Measurements from ENCODE around the gene LAMC2.

LAMC2 gene

GRCh38 chr1:183287191-183287675 is 101.2 kb downstream of the LAMC2 start:
- no peak for DNase-seq (ENCODE audit: low read depth in 2 of 2)

- no peak for DNase-seq (ENCODE audit: low read depth in 2 of 2)
Observed at GRCh38 chr1:183288583-183288982, 102.5 kb downstream of the LAMC2 start.

- no peak for DNase-seq (ENCODE audit: low read depth in 2 of 2)
Observed at GRCh38 chr1:183289051-183289496, 103.0 kb downstream of the LAMC2 start.

GRCh38 chr1:183290628-183291027 is 104.6 kb downstream of the LAMC2 start:
- DNase-seq (ENCODE audit: low read depth in 2 of 2) = no peak

GRCh38 chr1:183291216-183291762 is 105.2 kb downstream of the LAMC2 start:
- no peak for DNase-seq (ENCODE audit: low read depth in 2 of 2)

GRCh38 chr1:183291802-183292514 is 105.9 kb downstream of the LAMC2 start:
- no peak for DNase-seq (ENCODE audit: low read depth in 2 of 2)

- DNase-seq (ENCODE audit: low read depth in 2 of 2) = no peak
Observed at GRCh38 chr1:183293241-183293640, 107.2 kb downstream of the LAMC2 start.

- DNase-seq (ENCODE audit: low read depth in 2 of 2) = no peak
Observed at GRCh38 chr1:183293876-183294275, 107.8 kb downstream of the LAMC2 start.
